NK-92 (cell line): ENCODE data around the gene CTSH.

ENCODE experiments used
- DNase-seq: peaks from one replicate; lab custom pipeline; 2025; ENCODE audit not compliant: unreplicated experiment; lab: John Stamatoyannopoulos, UW

CTSH gene

DNA sequence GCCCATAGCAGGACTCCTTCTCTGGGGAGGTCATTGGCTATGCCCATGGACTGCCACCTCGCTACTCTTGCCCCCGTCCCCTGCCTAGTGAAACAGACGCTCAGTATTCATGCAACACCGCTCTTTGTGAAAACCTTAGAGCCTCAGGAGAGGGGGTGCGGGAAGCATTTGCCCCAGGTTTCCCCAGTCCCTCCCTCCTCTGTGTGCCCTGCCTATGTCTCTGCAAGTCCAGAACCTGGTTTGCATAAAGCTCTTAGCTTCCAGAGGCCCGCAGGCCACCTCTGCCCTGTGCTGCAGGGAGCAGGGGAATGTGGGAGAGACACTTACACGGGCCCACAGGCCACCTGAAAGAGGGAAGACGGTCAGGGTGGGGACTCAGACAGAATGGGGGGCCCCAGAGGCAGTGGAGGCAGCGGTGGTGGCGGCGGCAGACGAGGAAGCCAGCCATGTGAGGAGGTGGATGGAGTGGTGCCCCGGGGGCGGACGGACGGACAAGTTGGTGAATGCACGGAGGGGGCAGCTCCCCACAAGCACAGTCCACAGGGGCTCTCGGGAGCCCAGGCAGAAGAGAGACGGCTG is 33.8 kb upstream of the CTSH start:
- no peak for DNase-seq

GRCh38 chr15:78977591-78978347 is 32.9 kb upstream of the CTSH start:
- no peak for DNase-seq

DNA sequence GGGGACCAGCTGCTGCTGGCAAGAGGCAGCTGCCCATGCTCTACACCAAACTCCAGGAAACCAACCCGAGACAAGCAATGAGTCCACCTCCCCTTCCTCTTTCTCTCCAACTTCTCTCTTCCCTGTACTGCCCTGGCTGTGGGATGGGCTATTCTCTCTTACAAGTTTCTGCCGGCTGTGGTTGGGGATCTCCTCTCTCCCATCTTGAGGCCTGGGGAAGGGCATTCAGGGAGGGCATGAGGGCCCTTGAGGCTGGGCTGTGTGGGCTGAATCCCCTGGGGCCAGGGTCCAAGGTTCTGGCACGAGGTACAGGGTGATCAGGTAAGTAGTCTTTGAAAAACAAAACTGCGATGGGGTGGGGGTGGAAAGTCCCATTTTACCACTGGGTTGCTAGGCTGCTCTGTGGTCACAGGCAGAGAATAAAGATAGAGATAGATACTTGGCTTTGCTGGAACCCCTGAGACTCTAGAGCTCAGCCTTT is 32.3 kb upstream of the CTSH start:
- no peak for DNase-seq

DNA sequence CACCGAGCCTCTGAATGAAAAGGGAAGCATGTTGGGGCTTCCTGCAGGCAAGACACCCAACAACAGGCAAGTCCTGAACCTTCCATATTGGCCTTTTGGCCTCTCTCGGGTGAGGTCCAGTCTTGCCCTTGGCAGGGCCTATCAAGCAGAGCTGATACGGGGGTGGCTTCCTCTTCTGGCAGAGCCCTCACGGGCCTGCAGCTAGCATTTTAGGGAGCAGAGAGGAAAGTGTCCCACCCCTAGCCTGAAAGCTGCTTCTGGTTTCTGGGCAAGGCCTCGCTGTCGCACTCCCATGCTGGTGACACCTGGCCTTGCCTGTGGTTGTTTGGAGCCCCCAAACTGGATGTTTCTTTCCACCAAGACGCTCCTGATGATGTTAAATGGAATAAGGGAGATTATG is 31.8 kb upstream of the CTSH start:
- DNase-seq, result no peak

DNA sequence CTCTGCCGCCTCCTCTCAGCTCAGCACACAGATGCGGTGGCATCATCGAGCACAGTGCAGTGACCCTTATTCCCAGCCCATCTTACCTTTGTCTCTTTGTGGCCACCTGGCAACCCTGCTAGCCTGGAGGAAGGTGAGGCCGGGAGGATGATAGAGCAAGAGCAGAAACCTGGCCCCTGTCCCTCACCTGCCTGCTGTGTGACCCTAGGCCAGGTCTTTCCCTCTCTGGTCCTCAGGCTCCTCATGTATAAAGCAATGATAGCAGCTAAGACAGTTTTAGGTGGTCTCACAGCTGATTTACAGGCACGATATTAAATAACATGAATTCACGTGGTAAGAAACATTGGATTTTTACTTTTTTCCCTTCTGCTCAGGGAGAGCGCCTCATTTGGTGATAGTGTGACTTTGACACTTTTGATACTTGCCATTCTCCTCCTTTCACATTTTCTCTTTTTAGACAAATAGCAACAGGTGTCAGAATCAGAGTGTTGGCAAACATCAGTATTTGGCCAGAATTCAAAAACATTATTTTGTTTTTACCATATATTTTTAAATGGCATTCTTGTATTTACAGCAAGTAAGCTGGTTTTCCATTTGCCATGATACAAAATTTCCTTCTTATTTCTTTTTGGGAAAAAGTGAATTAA is 29.5 kb upstream of the CTSH start:
- no peak for DNase-seq

DNA sequence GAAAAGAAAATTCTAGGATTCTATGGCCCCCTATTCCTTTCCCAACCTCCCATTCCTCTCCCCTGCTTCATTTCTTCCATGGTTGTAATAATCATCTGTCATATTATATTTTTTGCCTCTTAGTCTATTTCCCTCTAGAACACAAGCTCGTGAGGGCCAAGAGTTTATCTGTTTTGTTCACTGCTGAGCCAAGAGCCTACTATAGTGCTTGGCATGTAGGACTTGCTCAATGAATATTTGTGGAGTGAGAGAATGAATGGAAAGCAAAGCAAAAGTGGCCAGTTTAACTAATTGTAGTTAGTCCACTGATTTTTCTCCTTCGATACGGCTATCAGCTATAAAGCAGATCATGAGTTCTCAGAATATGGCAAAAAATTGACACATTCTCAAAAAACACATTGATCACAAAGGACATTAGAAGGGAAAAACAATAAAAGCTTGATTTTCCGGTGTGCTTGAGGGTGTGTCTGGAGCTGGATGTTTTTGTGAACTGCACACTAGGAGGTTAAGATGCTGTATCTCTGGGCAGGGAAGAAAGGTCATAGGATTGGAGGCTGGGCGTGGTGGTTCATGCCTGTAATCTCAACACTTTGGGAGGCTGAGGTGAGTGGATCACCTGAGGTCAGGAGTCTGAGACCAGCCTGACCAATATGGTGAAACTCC is 25.0 kb upstream of the CTSH start:
- DNase-seq, result no peak

DNA sequence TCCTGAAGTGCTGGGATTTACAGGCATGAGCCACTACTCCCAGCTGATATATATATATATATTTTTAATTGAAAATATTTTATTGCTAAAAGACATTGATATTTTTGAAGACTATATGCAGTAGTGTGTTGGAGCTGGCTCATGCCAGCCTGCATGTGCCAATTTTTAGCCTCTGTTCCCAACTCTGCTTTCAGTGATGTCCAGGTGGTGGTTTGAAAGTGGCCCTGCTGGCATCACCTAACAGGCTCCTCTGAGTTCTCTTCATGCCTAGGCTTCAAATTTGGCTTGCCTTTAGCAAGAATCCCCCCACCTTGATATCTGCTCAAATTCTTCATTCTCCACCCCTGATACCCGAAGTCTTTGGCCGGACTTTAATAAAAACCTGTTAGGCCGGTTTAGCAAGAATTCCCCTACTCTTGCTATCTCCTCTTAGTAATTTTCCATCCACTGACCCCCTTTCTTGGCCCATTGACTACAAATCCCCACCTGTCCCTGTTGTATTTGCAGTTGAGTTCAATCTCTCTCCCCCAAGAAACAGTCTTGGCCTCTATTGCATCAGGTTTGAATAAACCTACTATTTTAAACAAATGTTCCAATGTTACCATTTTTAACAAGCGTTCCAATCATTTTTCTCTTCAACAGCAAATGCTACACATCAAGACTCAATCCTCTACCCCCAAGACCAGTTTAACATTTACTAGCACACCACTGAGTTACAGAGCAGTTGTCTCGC is 23.9 kb upstream of the CTSH start:
- DNase-seq, result no peak

DNA sequence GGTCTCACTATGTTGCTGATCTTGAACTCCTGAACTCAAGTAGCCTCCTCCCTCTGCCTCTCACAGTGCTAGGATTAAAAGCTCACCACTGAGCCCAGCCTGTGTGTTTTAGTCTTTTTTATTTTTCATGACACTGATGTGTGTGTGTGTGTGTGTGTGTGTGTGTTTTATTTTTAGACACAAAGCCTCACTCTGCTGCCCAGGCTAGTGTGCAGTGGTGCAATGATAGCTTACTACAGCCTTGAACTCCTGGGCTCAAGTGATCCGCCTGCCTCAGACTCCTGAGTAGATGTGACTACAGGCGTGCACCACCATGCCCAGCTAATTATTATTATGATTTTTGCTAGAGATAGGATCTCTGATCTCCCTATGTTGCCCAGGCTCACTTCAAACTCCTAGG is 23.3 kb upstream of the CTSH start:
- DNase-seq, result no peak

GRCh38 chr15:78960308-78960707 is 15.5 kb upstream of the CTSH start:
- DNase-seq, result no peak

DNA sequence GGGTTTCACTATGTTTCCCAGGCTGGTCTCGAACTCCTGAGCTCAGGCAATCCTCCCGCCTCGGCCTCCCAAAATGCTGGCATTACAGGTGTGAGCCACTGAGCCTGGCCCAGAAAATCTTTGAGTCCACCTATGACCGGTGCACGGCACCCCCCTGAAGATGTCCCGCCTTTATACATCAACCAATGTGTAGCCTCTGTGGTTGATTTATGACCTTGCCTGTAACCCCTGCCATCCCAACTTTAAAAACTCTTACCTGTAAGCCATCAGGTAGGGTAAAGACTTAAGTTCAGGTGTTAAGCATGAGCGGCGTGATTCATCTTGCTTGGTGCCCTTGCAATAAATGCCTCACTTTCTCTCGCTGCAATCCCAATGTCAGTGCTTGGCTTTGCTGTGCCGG is 14.5 kb upstream of the CTSH start:
- DNase-seq, result no peak

GRCh38 chr15:78957416-78958093 is 12.7 kb upstream of the CTSH start:
- no peak for DNase-seq

GRCh38 chr15:78956937-78957336 is 12.1 kb upstream of the CTSH start:
- no peak for DNase-seq

DNA sequence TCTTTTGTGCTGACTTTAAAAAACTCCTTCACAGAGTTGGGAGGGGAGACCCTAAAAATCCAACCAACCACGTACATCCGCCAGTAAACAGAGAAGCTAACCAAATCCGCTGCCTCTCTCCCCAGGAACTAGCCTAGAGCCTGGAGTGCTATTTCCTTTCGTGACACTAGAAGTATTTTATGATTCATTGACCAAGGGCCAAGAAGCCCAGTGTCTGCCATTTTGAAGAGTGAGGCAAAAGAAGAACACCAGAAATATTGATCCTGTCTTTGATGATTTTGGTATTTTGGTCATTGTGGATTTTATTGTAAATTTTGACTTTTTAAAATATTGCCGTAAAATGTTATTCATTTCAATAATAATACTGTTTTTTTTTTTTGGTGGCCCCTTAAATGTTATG is 10.5 kb upstream of the CTSH start:
- DNase-seq, result no peak

DNA sequence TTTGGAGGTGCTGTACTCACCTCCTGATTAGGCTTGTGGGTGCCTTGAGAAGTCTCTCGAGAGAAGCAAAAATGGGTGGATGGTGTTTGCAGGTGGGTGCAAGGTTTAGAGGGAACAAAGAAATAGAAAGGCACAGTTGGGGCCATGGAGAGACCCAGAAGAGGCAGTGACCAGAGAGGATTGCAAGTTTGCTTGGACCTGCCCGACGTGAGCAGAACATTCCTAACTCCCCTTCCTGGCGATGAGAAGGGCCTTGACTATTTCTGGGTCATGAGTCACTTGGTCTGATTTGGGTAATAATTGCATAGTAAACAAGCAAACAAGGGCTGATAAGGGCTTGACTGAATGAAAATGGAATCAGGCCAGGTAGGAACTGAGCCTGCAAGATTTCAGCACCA is 7.0 kb upstream of the CTSH start:
- DNase-seq, result no peak

DNA sequence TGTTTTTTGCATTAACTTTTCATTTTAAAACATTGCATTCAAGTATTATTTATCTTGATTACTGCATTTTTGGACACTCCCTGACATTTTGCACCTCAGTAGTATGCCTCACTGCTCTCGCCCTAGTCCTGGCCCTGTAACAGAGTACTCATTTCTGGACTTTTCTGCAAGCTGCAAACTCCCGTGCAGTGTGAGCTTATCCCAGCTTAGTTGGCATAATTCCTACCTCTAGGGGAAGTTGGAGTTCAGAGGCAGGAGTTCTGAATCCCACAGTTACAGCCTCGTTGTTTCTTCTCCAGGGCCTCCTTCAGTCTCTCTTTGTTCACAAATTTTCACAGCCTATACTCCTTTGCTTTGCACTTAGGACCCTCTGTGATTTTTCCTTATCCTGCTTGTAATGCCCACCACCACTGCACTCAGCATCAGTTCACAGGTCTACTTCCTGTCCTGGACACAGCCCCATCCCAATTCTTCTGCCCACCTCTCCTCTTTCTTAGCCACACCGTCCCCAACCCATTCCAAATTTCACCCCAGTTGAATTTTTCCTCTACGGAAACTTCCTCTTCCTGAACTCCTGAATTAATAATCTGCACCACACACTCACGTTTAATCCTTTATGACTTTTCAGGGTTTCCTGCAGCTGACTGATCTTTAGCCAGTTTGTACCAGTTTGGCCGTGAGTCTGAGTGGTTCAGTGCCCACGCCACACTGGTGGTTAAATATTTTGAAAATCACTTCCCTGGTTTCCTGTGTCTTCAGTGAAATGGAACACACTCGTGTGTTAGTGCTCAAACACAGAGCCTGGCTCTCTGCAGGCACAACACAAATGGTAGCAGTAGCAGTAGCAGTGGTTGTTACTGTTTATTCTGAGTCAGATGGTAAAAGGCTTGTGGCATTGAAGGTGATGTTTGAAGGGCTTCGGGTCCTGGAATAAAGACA is 6.3 kb upstream of the CTSH start:
- no peak for DNase-seq

DNA sequence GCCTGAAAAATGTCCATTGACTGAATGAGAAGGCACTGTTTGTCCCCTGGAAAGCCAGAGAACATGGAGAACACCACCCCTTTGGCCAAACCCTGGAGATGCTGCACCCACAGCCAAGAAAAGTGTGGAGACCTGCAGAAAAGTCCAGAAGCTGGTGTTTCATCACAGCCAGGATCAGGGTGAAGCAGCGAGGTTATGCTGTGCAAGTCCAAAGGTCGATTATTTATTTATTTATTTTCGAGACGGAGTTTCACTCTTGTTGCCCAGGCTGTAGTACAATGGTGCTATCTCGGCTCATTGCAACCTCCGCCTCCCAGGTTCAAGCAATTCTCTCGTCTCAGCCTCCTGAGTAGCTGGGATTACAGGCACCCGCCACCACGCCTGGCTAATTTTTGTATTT is 5.5 kb upstream of the CTSH start:
- no peak for DNase-seq

DNA sequence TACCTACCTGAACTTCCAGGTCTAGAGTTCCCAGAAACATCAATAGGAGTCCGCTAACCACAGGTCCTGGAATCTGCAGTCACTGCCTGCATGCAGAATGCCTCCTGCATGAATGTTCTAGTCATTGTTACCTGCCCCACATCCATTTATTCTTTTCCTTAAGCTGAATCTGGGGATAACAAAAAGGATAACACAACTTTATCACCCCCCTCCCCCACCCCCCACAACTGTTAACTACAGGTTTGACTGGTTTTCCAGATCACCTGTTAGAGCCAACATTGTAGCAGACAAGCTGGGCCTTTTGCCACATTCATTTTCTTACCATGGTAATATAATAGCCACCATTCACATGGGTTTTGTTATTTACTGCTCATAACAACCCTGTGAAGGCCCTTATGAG is 4.6 kb upstream of the CTSH start:
- no peak for DNase-seq

DNA sequence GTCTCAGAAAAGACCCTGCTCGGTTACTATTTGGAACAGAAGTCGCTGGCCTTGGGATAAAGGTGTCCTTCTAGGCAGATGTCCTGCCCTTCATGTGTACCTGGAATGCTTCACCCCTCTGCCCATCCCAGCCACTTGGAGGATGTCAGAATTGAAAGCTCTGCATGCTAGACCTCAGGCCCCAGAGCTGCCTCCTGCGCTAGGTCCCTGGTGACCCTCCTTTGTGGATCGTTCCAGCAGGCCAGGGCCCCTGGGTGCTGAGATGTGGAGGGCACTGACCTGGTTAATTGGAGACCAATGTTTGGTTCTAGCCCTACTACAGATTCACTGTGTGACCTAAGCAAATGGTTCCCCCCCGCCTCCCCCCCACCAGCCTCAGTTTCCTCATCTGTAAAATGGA is 2.7 kb upstream of the CTSH start:
- DNase-seq, result no peak

GRCh38 chr15:78946493-78946892 is 1.6 kb upstream of the CTSH start:
- DNase-seq, result no peak

DNA sequence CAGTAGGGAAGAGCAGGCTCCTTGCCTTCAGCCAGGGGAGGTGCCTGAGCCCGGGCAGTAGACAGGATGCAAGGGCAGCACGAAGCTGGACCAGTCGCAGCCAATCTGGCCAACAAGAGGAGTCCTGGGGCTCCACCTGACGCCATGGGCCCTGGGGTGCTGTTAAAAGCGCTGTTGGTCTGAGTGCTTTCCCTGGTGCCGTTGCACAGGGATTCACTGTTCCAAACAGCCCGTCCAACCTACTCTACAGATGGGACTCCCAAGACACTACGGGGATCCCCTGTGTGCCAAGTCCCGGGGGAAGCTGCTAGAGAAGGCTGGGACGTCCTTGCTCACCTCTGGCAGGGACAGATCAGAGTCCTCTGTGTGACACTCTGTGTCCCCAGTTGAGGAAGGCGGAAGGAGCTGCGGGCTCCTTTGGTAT is 632 bp downstream of the CTSH start:
- DNase-seq, result no peak
